ENCODE measurements around the gene CT55. TPM values are rescaled to one million over a fixed set of nuclear protein-coding genes. Genes with fewer than 3 reads are reported as not detected.
"Not testable (repeated sequence)": the region's sequence is repeated elsewhere in the genome, so short reads cannot be mapped to it uniquely, and the experiment has no call there.

The CT55 gene
- total RNA-seq, 2 donors from 2014 or later = not detected

GRCh38 chrX:135170468-135170867, 730 bp downstream of the CT55 start:
- Histone ChIP-seq H3K27ac (no peak overlapping the region), H3K36me3 (replicated peaks in 1 of 2; ENCODE audit: insufficient read depth in 1 of 2, low read depth in 2 of 2) (no peaks in the 10 kb centered on the region), H3K9me3 (no peaks in the 10 kb centered on the region), H3K4me1 (no peaks in the 10 kb centered on the region), H3K4me3 (no peak overlapping the region), H3K27me3 (no peaks in the 10 kb centered on the region)
- WGBS, 2 donors = 87 to 89% methylated on average over 10 of the region's 10 CpGs
- no peak for DNase-seq
- intact Hi-C loops (cut with DNase I) = no loop called here
- no peak for ATAC-seq
- TF ChIP-seq CTCF (IDR thresholded peaks at IDR 0.05) (no peak), POLR2A (IDR thresholded peaks at IDR 0.05) (no peak)

GRCh38 chrX:135169534-135169933, 1.7 kb downstream of the CT55 start:
- 39 to 48% methylated on average over 3 of the region's 3 CpGs for WGBS, 2 donors
- ATAC-seq; H3K4me1 ChIP-seq; H3K36me3 ChIP-seq (replicated peaks in 1 of 2; ENCODE audit: insufficient read depth in 1 of 2, low read depth in 2 of 2); DNase-seq; H3K9me3 ChIP-seq; H3K27me3 ChIP-seq; intact Hi-C loops (cut with DNase I); H3K27ac ChIP-seq; H3K4me3 ChIP-seq: not testable (repeated sequence)

DNA sequence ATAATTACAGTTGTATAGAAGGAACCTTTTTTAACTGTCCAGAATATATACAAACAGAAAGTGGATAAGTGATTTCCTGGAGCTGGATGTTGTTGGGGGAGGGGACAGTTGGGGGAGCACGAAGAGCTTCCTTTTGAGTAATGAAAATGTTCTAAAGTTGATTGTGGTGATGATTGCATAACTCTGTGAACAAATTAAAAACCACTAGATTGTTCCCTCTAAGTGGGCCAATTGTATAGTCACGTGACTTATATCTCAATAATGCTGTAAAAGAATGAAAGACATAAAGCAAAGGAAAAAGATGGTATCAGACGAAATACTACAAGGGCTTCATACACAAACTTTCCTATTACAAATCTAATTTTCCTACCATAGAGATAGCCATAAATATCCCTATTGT, 2.7 kb downstream of the CT55 start:
- DNase-seq (no peak), ATAC-seq (no peak)
- TF ChIP-seq CTCF (IDR thresholded peaks at IDR 0.05) (no peak), POLR2A (IDR thresholded peaks at IDR 0.05) (no peak)
- WGBS, 2 donors = 34 to 47% methylated on average over 3 of the region's 3 CpGs
- Histone ChIP-seq H3K27me3 (no peaks in the 10 kb centered on the region), H3K4me1 (no peaks in the 10 kb centered on the region), H3K4me3 (no peak overlapping the region), H3K27ac (no peak overlapping the region), H3K9me3 (no peaks in the 10 kb centered on the region), H3K36me3 (replicated peaks in 1 of 2; ENCODE audit: insufficient read depth in 1 of 2, low read depth in 2 of 2) (no peaks in the 10 kb centered on the region)
- intact Hi-C loops (cut with DNase I) = no loop called here

GRCh38 chrX:135154688-135155087, 16.5 kb downstream of the CT55 start:
- H3K4me3 ChIP-seq; DNase-seq; H3K27me3 ChIP-seq; intact Hi-C loops (cut with DNase I); H3K4me1 ChIP-seq; ATAC-seq; H3K27ac ChIP-seq; H3K36me3 ChIP-seq (replicated peaks in 1 of 2; ENCODE audit: insufficient read depth in 1 of 2, low read depth in 2 of 2); H3K9me3 ChIP-seq: not testable (repeated sequence)
- WGBS, 2 donors = no CpG with 5 or more reads among the region's 3 CpGs

- H3K4me1 ChIP-seq; H3K36me3 ChIP-seq (replicated peaks in 1 of 2; ENCODE audit: insufficient read depth in 1 of 2, low read depth in 2 of 2); H3K27ac ChIP-seq; intact Hi-C loops (cut with DNase I); H3K27me3 ChIP-seq; H3K9me3 ChIP-seq; ATAC-seq; H3K4me3 ChIP-seq; DNase-seq: not testable (repeated sequence)
- no CpG with 5 or more reads among the region's 6 CpGs for WGBS, 2 donors
Observed at GRCh38 chrX:135126145-135126544, 45.1 kb downstream of the CT55 start.

- H3K4me3 ChIP-seq; H3K27me3 ChIP-seq; intact Hi-C loops (cut with DNase I); H3K36me3 ChIP-seq (replicated peaks in 1 of 2; ENCODE audit: insufficient read depth in 1 of 2, low read depth in 2 of 2); H3K27ac ChIP-seq; H3K4me1 ChIP-seq; H3K9me3 ChIP-seq; DNase-seq; ATAC-seq: not testable (repeated sequence)
- WGBS, 2 donors = no CpG with 5 or more reads among the region's 1 CpG
Observed at GRCh38 chrX:135120056-135120576, 51.1 kb downstream of the CT55 start, which contains the start of gene ETDB. TSS of gene ETDB (minus strand) at chrX:135120526. CDS start at chrX:135119261, 1,265 bp downstream.

GRCh38 chrX:135116064-135116463, 55.1 kb downstream of the CT55 start:
- intact Hi-C loops (cut with DNase I); H3K4me1 ChIP-seq; H3K27me3 ChIP-seq; H3K4me3 ChIP-seq; H3K36me3 ChIP-seq (replicated peaks in 1 of 2; ENCODE audit: insufficient read depth in 1 of 2, low read depth in 2 of 2); H3K27ac ChIP-seq; ATAC-seq; H3K9me3 ChIP-seq; DNase-seq: not testable (repeated sequence)
- 20% methylated on average over 1 of the region's 2 CpGs; no CpG with 5 or more reads in 1 of the 2 donors for WGBS, 2 donors

Measured in body of pancreas (tissue), 4 donors.